RCC 7860 (cell line): Measurements from ENCODE around the gene ERGIC1.
A peak's percentile ranks its signal among the peaks of the same experiment; 100 is the strongest.
"Not testable (repeated sequence)": the region's sequence is repeated elsewhere in the genome, so short reads cannot be mapped to it uniquely, and the experiment has no call there.

Experiments used
- DNase-seq: peaks from one replicate; pipeline ENCODE4 v3.0.0-alpha.2; 2015; ENCODE audit warnings: low spot score
- FAIRE-seq: peaks from 2 replicates; lab custom pipeline; 2012; peaks lifted over from hg19 to GRCh38; lab: Jason Lieb, UNC

ERGIC1 gene

DNA sequence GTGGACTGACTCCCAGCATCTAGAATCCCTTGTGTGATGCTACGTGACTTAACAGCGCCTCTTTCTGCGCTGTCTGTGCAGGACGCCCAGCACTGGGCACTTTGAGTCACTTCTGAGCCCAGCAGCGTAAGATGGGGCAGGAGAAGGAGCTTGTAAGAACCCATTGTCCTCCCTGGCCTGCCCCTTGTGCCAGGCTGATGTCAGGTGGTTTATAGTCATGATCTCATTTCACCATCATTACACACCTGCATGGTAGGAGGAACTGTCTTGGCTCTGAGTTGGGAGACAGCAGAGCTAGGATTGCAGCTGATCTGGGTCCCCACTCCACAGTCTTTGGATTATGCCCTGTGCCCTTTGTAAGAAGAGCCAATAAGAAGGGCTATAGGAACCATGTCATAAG, 12.2 kb downstream of the ERGIC1 start:
- FAIRE-seq = no peak
- DNase-seq = no peak

DNA sequence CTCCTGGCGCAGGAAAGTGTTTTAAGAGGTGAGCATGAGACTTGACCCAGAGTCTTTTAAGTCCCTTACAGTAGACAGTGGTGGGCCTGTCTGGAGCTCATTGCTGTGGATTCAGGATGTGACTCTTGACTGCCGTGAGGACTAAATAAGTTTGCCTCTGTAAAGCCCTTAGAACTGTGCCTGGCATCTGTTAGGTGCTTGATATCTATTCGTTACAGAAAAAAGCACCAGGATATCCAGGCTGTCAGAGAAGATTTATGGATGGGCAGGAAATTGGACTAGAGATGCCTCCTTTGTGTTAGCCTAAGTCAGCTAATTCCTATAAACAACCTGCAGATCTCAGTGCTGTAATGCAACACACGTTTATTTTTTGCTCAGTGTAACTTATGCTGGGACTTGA, 12.6 kb downstream of the ERGIC1 start:
- no peak for FAIRE-seq
- no peak for DNase-seq

DNA sequence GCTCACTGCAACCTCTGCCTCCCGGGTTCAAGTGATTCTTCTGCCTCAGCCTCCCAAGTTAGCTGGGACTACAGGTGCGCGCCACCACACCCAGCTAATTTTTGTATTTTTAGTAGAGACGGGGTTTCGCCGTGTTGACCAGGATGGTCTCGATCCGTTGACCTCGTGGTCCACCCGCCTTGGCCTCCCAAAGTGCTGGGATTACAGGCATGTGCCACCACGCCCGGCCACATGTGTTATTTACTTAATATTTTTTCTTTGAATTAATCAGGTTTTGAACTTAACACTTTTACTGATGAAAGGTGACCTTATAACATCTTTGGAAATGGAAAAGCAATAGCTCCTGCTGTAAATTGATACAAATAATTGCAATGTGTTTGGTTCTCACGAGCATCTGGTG, 13.5 kb downstream of the ERGIC1 start:
- not testable (repeated sequence) for FAIRE-seq, DNase-seq

DNA sequence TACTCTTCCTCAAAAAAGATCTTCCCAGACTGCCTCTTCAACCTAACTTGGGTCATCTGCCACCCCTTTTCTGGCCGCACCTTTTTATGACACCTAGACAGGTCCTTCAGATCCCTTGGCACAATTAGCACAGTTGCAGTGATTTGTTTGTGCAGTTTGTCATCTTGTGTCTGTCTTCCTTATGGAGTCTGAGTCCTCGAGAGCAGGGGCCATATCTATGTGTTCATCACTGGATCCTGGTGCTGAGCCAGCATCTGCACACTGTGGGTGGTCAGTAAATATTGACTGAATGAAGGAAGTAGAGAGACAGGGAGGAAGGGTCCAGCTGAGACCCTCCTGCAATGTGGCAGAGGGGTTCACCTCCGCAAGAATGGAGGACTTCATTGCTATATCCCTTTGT, 14.4 kb downstream of the ERGIC1 start:
- no peak for DNase-seq
- FAIRE-seq = no peak

DNA sequence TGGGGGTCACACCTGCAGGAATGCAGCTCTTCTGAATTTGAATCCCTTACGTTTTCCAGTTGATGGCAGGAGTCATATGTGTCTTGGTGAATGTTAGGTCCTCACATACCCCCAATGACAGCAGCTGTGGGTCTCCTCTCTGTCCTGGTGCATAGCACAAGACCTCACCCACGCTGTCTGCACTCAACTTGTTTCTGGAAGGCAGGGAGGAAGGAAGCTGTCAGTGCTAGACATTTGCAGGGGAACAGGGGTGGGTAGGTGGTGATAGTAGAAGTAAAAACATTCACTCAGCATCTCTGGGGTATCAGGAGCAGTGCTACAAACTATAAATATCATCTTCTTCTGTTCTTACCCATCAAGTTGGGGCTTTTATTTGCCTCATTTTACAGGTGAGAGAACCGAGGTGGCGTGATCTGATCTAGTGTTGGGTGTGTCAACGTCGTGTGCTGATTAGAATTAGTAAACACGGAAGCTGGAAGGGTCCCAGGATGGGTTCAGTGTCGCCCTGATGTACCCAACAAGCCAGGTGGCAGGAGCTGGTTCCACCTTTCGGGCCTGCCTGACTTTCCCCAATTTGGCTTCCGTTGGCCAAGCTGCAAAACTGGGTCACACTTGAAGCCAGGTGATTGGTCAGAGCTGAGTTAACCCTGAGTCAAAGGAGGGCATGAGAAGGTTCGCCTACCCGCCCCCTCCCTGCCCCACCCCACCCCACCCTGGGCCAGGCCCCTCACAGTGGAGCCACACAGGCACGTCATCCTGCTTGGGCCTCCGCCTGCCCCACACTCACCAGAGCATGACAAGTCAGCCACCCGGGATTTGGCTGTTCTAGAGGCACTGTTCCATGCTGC, 15.8 kb downstream of the ERGIC1 start:
- FAIRE-seq = peak; percentile 36
- DNase-seq = peak; percentile 87

DNA sequence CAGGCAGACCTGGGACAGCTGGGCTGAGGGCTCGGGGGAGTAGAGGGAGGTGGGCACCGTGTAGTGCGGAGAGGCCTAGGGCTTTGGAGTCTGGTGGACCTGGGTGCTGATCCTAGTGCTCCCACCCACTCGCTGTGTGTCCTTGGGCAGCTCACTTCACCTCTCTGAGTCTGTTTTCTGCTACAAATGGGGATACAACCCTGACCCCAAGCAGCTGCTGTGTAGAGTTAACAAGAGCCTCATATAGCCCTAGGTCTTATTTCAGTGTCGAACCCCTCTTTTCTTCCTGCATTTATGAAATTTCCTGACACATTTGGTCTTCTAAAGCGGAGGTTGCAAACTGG, 16.4 kb downstream of the ERGIC1 start:
- DNase-seq (no peak), FAIRE-seq (no peak)

DNA sequence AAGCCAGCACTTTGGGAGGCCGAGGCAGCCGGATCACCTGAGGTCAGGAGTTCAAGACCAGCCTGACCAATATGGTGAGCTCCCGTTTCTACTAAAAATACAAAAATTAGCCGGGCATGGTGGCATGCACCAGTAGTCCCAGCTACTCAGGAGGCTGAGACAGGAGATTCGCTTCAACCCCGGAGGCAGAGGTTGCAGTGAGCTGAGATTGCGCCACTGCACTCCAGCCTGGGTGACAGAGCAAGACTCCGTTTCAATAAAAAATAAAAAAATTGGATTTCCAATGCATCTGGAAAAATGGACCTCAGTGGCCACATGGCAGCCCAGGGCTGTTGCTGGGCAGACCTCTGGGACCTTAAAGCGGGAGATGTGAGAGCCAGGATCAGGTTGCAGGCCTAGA, 17.2 kb downstream of the ERGIC1 start:
- DNase-seq, FAIRE-seq: not testable (repeated sequence)

DNA sequence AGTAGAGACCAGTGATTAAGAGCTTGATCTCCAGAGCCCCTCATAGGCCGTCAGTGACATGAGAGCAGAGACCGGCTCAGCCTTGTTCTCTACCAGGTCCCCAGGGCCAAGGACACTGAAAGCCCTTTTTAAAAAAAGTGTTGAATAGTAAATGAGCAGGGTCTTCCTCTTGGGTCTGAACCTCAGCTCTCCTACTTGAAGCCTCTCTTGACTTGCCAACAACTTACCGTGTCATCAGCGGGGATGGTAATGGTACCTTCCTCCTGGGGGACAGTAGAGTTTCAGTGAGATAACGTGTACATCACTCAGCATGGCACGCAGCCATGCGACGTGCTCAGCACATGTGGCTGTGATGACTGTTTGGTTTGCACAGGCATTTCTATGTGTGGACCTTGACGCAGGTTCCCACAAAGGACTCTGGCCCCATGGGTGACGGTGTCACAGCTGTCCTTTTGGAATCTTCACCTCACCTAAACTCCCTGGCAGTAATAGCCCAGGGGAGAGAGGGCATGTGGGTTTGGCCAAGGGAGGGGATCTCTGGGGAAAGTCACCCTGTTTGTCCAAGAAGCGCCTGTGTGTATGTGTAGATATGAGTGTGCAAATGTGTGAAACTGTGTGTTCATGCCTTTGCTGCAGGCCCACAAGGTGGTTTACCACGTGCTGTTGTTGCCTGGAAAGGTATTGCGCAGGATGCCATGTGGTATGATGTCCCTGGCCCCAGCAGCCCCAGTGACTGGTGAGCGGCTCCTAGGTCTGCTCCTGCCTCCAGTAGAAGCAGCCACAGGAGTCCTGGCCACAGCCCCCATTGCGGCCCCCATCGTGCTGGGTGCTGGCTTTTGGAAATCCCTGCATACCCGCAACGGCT, 18.7 kb downstream of the ERGIC1 start:
- peak; percentile 42 for DNase-seq

DNA sequence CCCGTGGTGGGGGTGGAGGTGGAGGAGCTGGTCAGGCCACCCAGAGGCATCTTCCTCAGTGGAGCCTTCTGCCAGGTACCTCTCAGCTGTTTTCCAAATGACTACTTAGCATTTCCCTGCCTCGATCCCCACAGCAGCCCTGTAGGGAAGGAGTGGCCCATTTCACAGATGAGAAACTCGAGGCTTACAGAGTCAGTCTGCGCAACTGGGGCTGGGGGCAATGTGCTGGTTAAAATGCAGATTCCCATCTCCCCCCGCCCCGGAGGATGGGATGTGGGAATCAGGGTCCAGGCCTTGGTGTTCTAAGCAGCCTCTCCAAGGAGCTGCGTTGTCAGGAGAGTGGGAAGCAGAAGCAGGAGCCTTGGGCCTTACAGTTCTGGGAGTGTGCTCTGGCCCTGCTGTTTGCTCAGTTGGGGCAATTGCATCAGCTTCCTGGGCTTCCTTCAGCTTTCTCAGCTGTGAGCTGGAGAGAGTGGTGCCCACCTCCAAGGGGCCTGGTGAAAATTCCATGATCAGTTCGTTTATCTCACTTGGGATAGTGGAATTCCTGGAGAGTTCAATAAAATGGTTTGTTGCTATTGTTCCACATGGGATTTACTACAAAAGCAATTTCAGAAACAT, 19.4 kb downstream of the ERGIC1 start:
- FAIRE-seq (no peak), DNase-seq (peak; percentile 29)

More for the DNA sequence above, 18.7 kb downstream of the ERGIC1 start:
- no peak for FAIRE-seq

DNA sequence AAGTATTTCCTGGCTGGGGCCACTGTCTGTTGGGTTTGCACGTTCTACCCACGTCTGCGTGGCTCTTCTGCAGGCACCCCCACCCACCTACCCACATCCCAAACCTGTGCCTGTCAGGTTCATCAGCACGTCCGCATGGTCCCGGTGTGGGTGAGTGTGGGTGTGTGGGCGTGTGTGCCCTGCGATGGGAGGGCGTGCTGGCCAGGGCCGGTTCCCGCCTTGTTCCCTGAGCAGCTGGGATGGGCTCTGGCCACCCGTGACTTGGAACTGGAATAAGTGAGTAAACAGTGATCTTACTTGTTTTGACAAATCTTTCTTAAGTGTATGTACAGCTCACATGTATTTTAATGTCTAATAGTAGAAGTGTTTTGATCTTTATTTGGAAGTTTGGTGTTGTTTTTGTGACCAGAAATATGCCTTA, 20.4 kb downstream of the ERGIC1 start:
- FAIRE-seq = peak; percentile 45
- DNase-seq = no peak

DNA sequence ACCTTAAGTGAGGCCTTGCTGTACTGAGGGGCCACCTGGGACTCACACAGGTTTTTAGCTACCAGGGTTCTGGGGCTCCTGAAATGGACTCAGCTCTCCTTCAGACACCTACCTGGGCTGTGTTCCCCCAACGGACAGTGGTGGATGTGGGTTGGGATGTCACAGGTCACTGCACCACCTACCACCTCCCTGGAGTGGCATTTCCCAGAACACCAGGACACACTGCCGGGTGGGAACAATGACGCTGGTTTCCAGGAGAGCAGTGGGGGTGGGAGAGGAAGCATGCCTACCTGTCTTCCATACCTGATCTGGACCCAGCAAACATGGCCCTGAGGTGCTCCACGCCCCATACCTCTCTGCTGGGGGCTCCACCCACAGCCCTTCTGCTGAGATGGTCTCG, 20.9 kb downstream of the ERGIC1 start:
- no peak for FAIRE-seq
- DNase-seq = no peak

DNA sequence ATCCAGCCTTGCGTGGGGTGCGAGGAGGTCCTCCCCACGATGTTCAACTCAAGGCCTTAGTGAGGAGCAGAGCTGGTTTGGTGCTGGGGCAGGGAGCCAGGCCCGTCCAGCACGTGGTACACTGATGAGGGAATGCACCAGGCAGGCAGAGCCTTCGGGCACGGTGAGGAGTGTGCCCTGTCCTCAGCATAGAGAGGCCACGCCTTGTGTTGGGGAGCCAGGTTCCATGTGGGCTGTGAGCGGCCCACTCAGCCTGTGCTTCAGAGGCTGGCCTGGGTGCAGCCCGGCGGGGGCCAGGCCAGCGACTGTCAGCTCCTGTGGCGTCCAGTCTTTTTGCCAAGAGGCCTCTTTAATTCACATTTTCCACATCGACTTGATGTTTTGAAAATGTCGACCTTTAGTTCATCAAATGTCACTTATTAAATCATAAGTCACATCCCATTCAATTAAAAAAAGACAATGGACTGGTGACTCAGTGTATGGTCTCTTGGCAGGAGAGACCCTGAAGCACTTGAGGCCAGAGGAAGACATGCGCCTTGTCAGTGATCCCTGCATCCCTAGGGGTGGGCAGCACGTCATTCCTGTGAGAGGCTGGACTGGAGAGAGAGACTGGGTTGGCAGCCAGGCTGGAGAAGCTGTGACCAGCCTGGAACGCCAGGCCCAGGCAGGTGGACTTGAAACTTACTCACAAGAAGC, 21.7 kb downstream of the ERGIC1 start:
- DNase-seq (no peak), FAIRE-seq (no peak)

DNA sequence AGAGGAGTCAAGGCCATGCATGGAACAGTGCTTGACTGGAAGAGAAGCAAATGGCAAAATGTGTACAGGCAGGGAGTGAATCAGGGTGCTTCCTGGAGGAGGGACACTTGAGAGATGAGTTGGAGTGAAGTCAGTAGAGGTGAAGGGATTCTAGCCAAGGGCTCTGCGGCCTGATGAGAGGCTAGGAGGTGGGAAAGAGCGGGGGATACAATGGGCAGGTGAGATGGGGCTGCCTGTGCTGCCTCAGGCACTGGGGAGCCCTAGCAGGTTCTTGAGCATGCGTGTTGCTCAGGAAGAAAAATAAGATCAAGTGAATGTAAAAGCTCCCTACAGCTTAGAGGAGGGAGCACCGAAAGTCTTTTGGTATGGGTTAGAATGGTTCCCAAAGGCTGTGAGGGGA, 22.3 kb downstream of the ERGIC1 start:
- DNase-seq (no peak), FAIRE-seq (no peak)

DNA sequence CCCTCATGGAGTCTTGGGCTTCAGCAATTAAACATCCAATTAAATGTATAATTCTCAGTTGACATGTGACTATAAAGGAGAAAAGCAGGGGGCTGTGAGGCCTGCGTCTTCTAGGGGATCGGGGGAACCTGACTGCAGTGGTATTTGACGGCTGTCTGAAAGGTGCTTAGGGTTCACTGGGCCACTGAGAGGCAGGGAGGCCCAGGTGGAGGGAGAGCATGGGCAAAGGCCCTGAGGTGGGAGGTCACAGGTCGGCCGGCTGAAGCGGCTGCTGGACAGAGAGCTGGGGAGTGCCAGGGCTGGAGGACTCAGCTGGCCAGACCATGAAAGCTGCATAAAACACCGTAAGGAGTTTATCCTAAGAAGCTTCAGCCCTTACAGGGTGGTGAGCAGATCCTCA, 23.9 kb downstream of the ERGIC1 start:
- no peak for FAIRE-seq
- no peak for DNase-seq

DNA sequence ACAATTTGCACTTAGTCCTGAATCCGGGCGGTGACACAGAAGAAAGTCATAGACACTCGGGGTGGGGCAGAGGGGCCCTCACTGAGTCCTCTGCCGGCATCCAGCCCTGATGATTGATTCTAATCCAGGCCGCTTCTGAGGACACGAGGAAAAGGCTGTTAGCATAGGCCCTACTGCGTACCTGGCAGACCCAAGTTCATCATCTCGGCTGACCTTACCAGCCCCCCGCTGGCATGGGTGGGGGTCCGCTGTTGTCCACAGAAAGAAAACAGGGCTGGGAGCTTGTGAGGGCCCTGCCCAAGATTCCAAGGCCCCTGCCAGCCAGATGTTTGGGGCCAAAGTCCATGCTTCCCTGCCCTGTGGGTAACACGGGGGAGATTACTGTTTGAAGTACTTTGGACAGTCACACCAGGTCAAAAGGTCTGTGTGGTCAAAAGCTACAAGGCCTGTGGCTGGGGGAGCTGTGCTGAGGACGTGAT, 24.5 kb downstream of the ERGIC1 start:
- DNase-seq = peak; percentile 75
- peak; percentile 87 for FAIRE-seq

DNA sequence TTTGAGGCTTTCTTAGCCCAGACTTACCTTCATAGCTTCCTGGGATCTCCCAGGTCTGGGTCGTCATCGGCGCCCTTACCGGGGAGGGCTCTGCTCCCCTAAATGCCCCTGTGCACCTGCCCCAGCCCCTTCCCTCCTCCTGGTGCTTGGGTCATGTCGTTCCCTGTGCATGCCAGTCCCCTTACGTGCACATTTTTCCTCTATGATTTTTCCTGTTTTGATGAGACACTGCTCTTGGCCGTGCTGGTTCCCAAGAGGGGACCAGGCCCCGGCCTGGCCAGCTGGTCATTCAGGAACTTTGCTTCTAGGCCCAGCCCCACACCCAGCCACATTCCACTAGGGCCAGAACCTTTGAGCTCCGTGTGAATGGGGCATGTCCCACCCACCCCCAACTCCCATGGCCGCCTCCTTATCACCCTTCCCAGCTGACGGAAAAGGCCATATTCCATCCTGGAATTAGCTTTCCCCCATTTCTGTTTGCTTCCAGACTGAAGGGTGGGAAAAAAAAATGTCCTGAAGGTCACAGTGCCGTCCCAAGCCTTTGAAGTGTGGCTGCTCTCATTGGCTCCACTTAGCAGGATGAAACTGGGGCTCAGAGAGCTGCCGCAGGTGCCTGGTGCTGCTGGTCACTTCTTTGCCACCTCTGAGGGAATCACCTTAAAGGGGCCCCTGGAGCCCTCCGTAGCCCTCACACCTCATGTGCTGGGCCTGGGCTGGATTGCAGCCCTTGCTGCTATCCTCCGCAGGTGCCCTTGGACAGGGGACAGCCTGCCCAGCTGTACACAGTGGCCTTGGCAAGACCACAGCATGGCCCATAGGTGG, 25.1 kb downstream of the ERGIC1 start:
- DNase-seq (peak; percentile 96), FAIRE-seq (no peak)

DNA sequence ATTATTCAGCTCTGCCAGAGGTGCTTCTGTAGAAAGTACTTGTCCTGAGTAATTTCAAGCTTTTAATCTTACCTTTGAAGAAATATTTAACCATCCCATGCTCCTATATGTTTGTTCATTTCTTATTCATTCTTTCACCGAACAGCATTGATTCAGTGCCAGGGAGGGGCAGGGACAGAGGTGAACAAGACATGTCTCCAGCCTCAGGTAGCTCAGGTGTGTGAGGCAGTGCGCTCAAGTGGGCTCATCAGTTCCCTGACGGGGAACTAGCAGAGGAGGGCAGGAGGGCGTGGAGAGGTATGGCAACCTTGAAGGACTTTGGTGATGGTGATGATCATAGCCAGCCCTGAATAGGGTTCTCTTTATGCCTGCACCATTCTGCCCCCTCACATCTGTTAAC, 25.9 kb downstream of the ERGIC1 start:
- DNase-seq = no peak
- FAIRE-seq = no peak

DNA sequence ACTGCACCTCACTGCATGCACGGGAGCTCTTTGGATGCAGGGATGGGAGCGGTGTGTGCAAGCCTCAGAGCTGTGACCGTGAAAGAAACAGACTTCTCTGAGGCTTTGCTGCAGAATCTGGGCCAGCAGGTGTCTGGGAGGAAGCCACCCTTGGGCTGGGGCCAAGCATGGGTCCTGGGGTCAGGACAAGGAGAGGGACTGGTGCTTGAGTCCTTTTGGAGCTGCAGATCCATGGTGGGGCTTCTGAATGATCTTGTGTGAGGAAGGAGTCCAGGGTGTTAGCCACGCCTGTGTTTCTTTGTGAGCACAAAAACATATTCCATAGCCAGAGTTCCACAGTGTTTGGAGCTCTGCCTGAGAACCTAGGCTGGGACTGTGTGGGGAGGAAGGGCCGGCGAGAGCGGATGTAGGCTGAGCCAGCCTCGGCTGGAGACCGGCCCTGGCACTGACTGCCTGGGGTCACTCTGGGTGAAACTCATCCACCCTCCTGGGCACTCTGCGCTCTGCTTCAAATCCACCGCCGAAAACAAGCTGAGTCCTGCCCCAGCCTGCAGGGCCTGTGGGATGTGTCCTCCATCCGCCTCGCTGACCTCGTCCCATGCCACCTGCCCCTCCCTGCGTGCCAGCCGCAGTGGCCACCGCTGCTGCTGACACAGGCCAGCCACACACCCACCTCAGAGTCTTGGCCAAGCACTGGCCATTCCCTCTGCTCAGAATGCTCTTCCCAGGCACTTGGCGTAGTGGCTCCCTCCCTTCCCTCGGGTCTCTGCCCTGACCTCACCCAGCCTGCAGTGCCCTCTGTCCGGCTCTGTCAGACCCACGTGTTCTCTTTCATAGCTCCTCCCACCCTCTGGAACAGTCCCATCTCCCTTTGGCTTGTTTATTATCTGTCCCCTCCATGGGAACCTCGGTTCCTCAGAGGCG, 26.7 kb downstream of the ERGIC1 start:
- FAIRE-seq (peak; percentile 86), DNase-seq (peak; percentile 88)

DNA sequence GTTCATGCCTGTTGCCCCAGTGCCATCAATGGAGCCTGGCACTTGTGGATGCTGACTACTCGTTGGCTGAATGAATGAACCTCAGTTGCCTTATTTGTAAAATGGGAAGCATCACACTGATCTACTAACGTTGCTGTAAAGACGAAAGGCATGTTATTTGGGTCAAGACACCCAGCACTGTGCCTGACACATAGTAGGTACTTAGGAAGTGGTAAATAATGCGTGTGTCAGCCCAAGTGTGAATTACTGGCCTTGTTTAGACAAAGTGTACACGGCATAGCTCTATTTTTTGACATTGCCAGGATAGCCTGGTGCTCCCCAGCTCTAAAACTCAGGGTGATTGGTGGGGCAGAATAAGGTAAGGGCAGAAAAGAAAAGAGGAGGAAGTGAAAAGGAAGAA, 27.4 kb downstream of the ERGIC1 start:
- DNase-seq (no peak), FAIRE-seq (no peak)
